ENCODE results near the gene TMEM131L.
"Not testable (repeated sequence)": the region's sequence is repeated elsewhere in the genome, so short reads cannot be mapped to it uniquely, and the experiment has no call there.

The TMEM131L gene

GRCh38 chr4:153449338-153449737, 16.8 kb upstream of the TMEM131L start:
- DNase-seq (ENCODE audit: low spot score): no peak

- no peak for DNase-seq (ENCODE audit: low spot score)
Measured at GRCh38 chr4:153450544-153450917, 15.6 kb upstream of the TMEM131L start.

- not testable (repeated sequence) for DNase-seq (ENCODE audit: low spot score)
Measured at GRCh38 chr4:153451145-153451544, 15.0 kb upstream of the TMEM131L start.

GRCh38 chr4:153451911-153452657, 14.1 kb upstream of the TMEM131L start:
- DNase-seq (ENCODE audit: low spot score): peak; percentile 70

GRCh38 chr4:153452658-153453378, 13.3 kb upstream of the TMEM131L start:
- DNase-seq (ENCODE audit: low spot score): no peak

GRCh38 chr4:153453402-153453801, 12.8 kb upstream of the TMEM131L start:
- DNase-seq (ENCODE audit: low spot score): no peak

- DNase-seq (ENCODE audit: low spot score): no peak
Measured at GRCh38 chr4:153458969-153459368, 7.2 kb upstream of the TMEM131L start.

- DNase-seq (ENCODE audit: low spot score): not testable (repeated sequence)
Measured at GRCh38 chr4:153461549-153461948, 4.6 kb upstream of the TMEM131L start.

- no peak for DNase-seq (ENCODE audit: low spot score)
Measured at GRCh38 chr4:153464068-153464467, 2.1 kb upstream of the TMEM131L start.

- DNase-seq (ENCODE audit: low spot score): no peak
Measured at GRCh38 chr4:153465140-153465539, 1.0 kb upstream of the TMEM131L start.

GRCh38 chr4:153465615-153466080, 512 bp upstream of the TMEM131L start:
- DNase-seq (ENCODE audit: low spot score): no peak

- no peak for DNase-seq (ENCODE audit: low spot score)
Measured at GRCh38 chr4:153466949-153467896, 1.1 kb downstream of the TMEM131L start.

- no peak for DNase-seq (ENCODE audit: low spot score)
Measured at GRCh38 chr4:153467897-153468262, 1.7 kb downstream of the TMEM131L start.

- no peak for DNase-seq (ENCODE audit: low spot score)
Measured at GRCh38 chr4:153468587-153468986, 2.4 kb downstream of the TMEM131L start.

- DNase-seq (ENCODE audit: low spot score): no peak
Measured at GRCh38 chr4:153469031-153469430, 2.9 kb downstream of the TMEM131L start.

GRCh38 chr4:153471071-153471697, 5.0 kb downstream of the TMEM131L start:
- not testable (repeated sequence) for DNase-seq (ENCODE audit: low spot score)

GRCh38 chr4:153471698-153472093, 5.5 kb downstream of the TMEM131L start:
- DNase-seq (ENCODE audit: low spot score): no peak

GRCh38 chr4:153472122-153473037, 6.2 kb downstream of the TMEM131L start:
- no peak for DNase-seq (ENCODE audit: low spot score)

GRCh38 chr4:153474251-153474650, 8.1 kb downstream of the TMEM131L start:
- no peak for DNase-seq (ENCODE audit: low spot score)

- no peak for DNase-seq (ENCODE audit: low spot score)
Measured at GRCh38 chr4:153476829-153477574, 10.8 kb downstream of the TMEM131L start.
